H1 (cell line): ENCODE results near the gene GRID2. TPM values are rescaled to one million over a fixed set of nuclear protein-coding genes. Genes with fewer than 3 reads are reported as not detected.

Experiments used
- CHD7 ChIP-seq: fragments of 300-600 bp; sonication (generic); IDR thresholded peaks from 2 replicates; pipeline ENCODE4 v1.7.1; 2012; ENCODE audit warnings: low read length, moderate library complexity, mild to moderate bottlenecking, inconsistent platforms; ENCODE audit not compliant: insufficient replicate concordance
- CTBP2 ChIP-seq: IDR thresholded peaks from 2 replicates; pipeline ENCODE4 v1.7.0; 2011; ENCODE audit warnings: borderline replicate concordance, mild to moderate bottlenecking, moderate library complexity, mixed read lengths, low read length; ENCODE audit not compliant: insufficient read depth, insufficient read length
- JUND ChIP-seq: IDR thresholded peaks from 2 replicates; pipeline ENCODE4 v1.6.1; 2011; ENCODE audit warnings: mild to moderate bottlenecking, improper control_type of control experiment, low read length
- KDM4A ChIP-seq: IDR thresholded peaks from one replicate; pipeline ENCODE4 v1.7.1; 2012; ENCODE audit warnings: low read depth, mild to moderate bottlenecking, moderate library complexity, low read length, inconsistent platforms; ENCODE audit not compliant: severe bottlenecking
- KDM5A ChIP-seq: fragments of 200-600 bp; IDR thresholded peaks from 2 replicates; pipeline ENCODE4 v1.7.1; 2012; ENCODE audit warnings: mild to moderate bottlenecking, low read length, inconsistent platforms, mixed read lengths
- NANOG ChIP-seq: IDR thresholded peaks from 2 replicates; pipeline ENCODE4 v1.6.1; 2011; ENCODE audit warnings: low read length, low read depth, mild to moderate bottlenecking, inconsistent platforms; ENCODE audit not compliant: insufficient read depth, poor library complexity, severe bottlenecking
- RAD21 ChIP-seq, 2 experiments: IDR thresholded peaks in 1 of 2; conservative IDR thresholded peaks in 1 of 2; 2 replicates each; pipeline ENCODE4 v1.6.1; 2011; ENCODE audit warnings: low read depth in 2 of 2, low read length in 2 of 2, improper control_type of control experiment in 1 of 2, inconsistent platforms in 1 of 2, mild to moderate bottlenecking in 1 of 2, moderate library complexity in 1 of 2
- SAP30 ChIP-seq: fragments of 300-600 bp; sonication (generic); IDR thresholded peaks from 2 replicates; pipeline ENCODE4 v1.7.1; 2012; ENCODE audit warnings: low read length, moderate library complexity, mild to moderate bottlenecking, inconsistent platforms; ENCODE audit not compliant: insufficient read depth, insufficient replicate concordance
- SIX5 ChIP-seq: IDR thresholded peaks from 2 replicates; pipeline ENCODE4 v1.6.1; 2011; ENCODE audit warnings: mild to moderate bottlenecking, low read depth, low read length
- polyA plus RNA-seq, 7 experiments: library from polyadenylated mRNA; depleted of rRNA in 3 of 7; stranded (reverse) in 5 of 7; unstranded in 2 of 7; fragments of >200 nt in 5 of 7; fragments of 200-250 nt in 2 of 7; gene quantifications; 1 replicate in 5 of 7; 2 replicates in 1 of 7; 4 replicates in 1 of 7; pipeline versions ENCODE4 v1.2.1 to v1.2.3, GENCODE V29; 2011 to 2013; ENCODE audit warnings: missing spikeins in 2 of 7, mixed read lengths in 2 of 7
- total RNA-seq: library from RNA; stranded (reverse); fragmentation: NEBNext Ultra II Directional; extraction: Animal tissue kit (Norgen Biotek cat#: 25700); gene quantifications from 2 replicates; pipeline ENCODE4 v1.2.1, GENCODE V29; 2021
- TF ChIP-seq, protein P1 (sequence below): IDR thresholded peaks from 2 replicates; pipeline ENCODE4 v1.6.1; 2012; ENCODE audit warnings: inconsistent platforms

The GRID2 gene
- total and polyA plus RNA-seq, 2 of the 8 experiments (the other 6 are each of a cell fraction or from before 2014, with no cell fraction given) = 31.1 to 81.9 TPM

GRCh38 chr4:93501946-93502345 lies 1198.2 kb downstream of the GRID2 start (continued):
- TF ChIP-seq CHD7 (no peak), RAD21 (IDR thresholded peaks at IDR 0.05 in 1 of 2, conservative IDR thresholded peaks at IDR 0.05 in 1 of 2; ENCODE audit: low read depth in 2 of 2, low read length in 2 of 2) (no peak), CTBP2 (no peak), SIX5 (no peak), KDM4A (no peak), SAP30 (no peak), JUND (no peak), NANOG (no peak), KDM5A (no peak)
- TF ChIP-seq, protein P1, sequence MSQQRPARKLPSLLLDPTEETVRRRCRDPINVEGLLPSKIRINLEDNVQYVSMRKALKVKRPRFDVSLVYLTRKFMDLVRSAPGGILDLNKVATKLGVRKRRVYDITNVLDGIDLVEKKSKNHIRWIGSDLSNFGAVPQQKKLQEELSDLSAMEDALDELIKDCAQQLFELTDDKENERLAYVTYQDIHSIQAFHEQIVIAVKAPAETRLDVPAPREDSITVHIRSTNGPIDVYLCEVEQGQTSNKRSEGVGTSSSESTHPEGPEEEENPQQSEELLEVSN = no peak
